ENCODE data around the gene LNX2.

LNX2 gene

DNA sequence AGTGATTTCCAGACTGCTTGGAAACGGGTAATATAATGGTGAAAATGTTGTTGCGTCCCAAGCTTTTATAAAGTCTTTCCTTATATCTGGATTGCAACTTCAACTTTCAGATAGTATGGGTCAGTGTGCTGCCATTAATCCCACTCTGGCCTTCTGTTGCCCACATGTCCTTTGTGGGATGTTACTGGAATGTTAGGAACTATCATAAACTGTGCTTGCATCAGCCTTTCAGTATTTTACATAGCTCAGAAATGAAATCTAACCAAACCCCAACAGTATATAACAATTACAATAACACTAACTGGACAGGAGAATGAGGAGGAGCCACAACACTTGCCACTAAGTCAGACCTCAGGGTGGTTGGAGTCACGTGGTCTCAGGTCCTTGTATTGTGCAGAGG is 78.9 kb downstream of the LNX2 start:
- H3K36me3 ChIP-seq (ENCODE audit: low read length) = no peaks in the 10 kb centered on the region
- no peaks in the 10 kb centered on the region for H4K20me1 ChIP-seq (ENCODE audit: low read depth, low read length)
- no peaks in the 10 kb centered on the region for H3K79me2 ChIP-seq (ENCODE audit: insufficient read depth, low read length)
- no peak overlapping the region for H2AFZ ChIP-seq (ENCODE audit: low read depth, low read length, severe bottlenecking)
- no peak overlapping the region for H3K4me3 ChIP-seq (ENCODE audit: insufficient read depth, low read length, poor library complexity, severe bottlenecking)
- no peaks in the 10 kb centered on the region for H3K9me2 ChIP-seq (replicated peaks; ENCODE audit: insufficient read depth, low read length)
- H3K9ac ChIP-seq (ENCODE audit: low read length) = no peak overlapping the region
- H3K27ac ChIP-seq (ENCODE audit: low read depth, low read length) = no peak overlapping the region
- no peak overlapping the region for H3K4me2 ChIP-seq (ENCODE audit: low read depth, low read length, poor library complexity, severe bottlenecking)
- H3K27me3 ChIP-seq (ENCODE audit: low read length) = no peaks in the 10 kb centered on the region
- no peak for TF ChIP-seq EZH2phosphoT487 (conservative IDR thresholded peaks at IDR 0.05; ENCODE audit: low read length)
- no peak for TF ChIP-seq CTCF (IDR thresholded peaks at IDR 0.05; ENCODE audit: insufficient read depth, low read length, poor library complexity, severe bottlenecking)
- no peaks in the 10 kb centered on the region for H3F3A ChIP-seq (ENCODE audit: insufficient read depth)
- no peaks in the 10 kb centered on the region for H3K9me3 ChIP-seq (ENCODE audit: insufficient read depth, low read length)

DNA sequence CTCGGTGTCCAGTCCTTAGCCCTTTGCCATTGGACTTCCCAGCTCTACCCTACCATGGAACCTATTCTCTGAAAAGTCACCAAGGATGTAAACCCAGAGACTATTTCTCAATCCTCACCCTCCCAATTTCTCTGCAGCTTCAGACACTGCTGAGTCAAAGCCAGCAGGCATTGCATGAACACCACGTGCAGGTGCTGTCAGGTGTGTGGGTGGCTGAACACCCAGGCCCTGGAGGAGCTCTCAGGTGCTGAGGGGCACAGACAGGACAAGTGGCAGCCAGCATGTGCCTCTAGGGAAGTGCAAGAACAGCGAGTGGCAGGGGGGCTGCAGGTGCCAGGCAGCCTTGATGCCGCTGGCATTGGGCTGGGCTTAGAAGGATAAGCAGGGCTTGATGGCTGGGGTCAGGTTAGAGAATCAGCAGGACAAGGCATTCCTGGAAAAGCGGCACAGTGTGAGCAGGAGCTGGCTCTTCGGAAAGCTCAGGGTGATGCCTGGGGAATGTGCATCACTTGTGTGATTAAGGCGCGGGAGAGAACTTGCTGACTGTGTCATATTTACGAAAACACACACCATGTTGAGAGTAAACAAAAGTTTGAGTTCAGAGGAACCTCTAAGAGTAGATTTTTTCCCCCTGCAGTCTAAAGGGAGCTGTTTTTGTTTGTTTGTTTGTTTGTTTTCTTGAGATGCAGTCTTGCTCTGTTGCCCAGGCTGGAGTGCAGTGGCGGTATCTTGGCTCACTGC is 83.8 kb downstream of the LNX2 start:
- no peak overlapping the region for H3K27ac ChIP-seq (ENCODE audit: low read depth, low read length)
- no peaks in the 10 kb centered on the region for H4K20me1 ChIP-seq (ENCODE audit: low read depth, low read length)
- H2AFZ ChIP-seq (ENCODE audit: low read depth, low read length, severe bottlenecking) = no peak overlapping the region
- no peak overlapping the region for H3K9ac ChIP-seq (ENCODE audit: low read length)
- H3K9me3 ChIP-seq (ENCODE audit: insufficient read depth, low read length) = no peaks in the 10 kb centered on the region
- H3K79me2 ChIP-seq (ENCODE audit: insufficient read depth, low read length) = no peaks in the 10 kb centered on the region
- H3F3A ChIP-seq (ENCODE audit: insufficient read depth) = no peaks in the 10 kb centered on the region
- H3K4me2 ChIP-seq (ENCODE audit: low read depth, low read length, poor library complexity, severe bottlenecking) = no peak overlapping the region
- no peaks in the 10 kb centered on the region for H3K27me3 ChIP-seq (ENCODE audit: low read length)
- no peaks in the 10 kb centered on the region for H3K36me3 ChIP-seq (ENCODE audit: low read length)
- no peak overlapping the region for H3K4me3 ChIP-seq (ENCODE audit: insufficient read depth, low read length, poor library complexity, severe bottlenecking)
- TF ChIP-seq EZH2phosphoT487 (conservative IDR thresholded peaks at IDR 0.05; ENCODE audit: low read length) (no peak), CTCF (IDR thresholded peaks at IDR 0.05; ENCODE audit: insufficient read depth, low read length, poor library complexity, severe bottlenecking) (no peak)
- no peaks in the 10 kb centered on the region for H3K9me2 ChIP-seq (replicated peaks; ENCODE audit: insufficient read depth, low read length)

GRCh38 chr13:27535546-27535945 is 84.8 kb downstream of the LNX2 start:
- Histone ChIP-seq H3K4me2 (ENCODE audit: low read depth, low read length, poor library complexity, severe bottlenecking) (no peak overlapping the region), H3K9me3 (ENCODE audit: insufficient read depth, low read length) (no peaks in the 10 kb centered on the region), H3K36me3 (ENCODE audit: low read length) (no peaks in the 10 kb centered on the region), H3K9ac (ENCODE audit: low read length) (no peak overlapping the region), H3F3A (ENCODE audit: insufficient read depth) (no peaks in the 10 kb centered on the region), H3K79me2 (ENCODE audit: insufficient read depth, low read length) (no peaks in the 10 kb centered on the region), H3K27me3 (ENCODE audit: low read length) (no peaks in the 10 kb centered on the region), H3K27ac (ENCODE audit: low read depth, low read length) (no peak overlapping the region), H3K4me3 (ENCODE audit: insufficient read depth, low read length, poor library complexity, severe bottlenecking) (no peak overlapping the region), H3K9me2 (replicated peaks; ENCODE audit: insufficient read depth, low read length) (no peaks in the 10 kb centered on the region), H4K20me1 (ENCODE audit: low read depth, low read length) (no peaks in the 10 kb centered on the region), H2AFZ (ENCODE audit: low read depth, low read length, severe bottlenecking) (no peak overlapping the region)
- no peak for TF ChIP-seq CTCF (IDR thresholded peaks at IDR 0.05; ENCODE audit: insufficient read depth, low read length, poor library complexity, severe bottlenecking)
- TF ChIP-seq EZH2phosphoT487 (conservative IDR thresholded peaks at IDR 0.05; ENCODE audit: low read length) = no peak
